ENCODE data around the gene VEPH1.

VEPH1 gene

GRCh38 chr3:157239082-157239704 is 264.0 kb downstream of the VEPH1 start:
- Histone ChIP-seq H3K4me3 (ENCODE audit: low read length in 2 of 2) (peak overlapping the region in 1 of 2 donors; percentile 13), H3K9ac (ENCODE audit: low read length in 2 of 2) (no peak overlapping the region), H3K4me1 (ENCODE audit: control insufficient read depth, insufficient read depth, low read length) (peaks cover 8% of the 10 kb centered on the region), H3K36me3 (ENCODE audit: control insufficient read depth in 2 of 2, insufficient read depth in 2 of 2, low read length in 2 of 2) (no peaks in the 10 kb centered on the region), H3K27me3 (ENCODE audit: control insufficient read depth in 1 of 2, insufficient read depth in 2 of 2, low read length in 2 of 2) (no peaks in the 10 kb centered on the region), H3K9me3 (ENCODE audit: control insufficient read depth in 2 of 2, low read length in 2 of 2) (no peaks in the 10 kb centered on the region), H3K27ac (ENCODE audit: low read length) (no peak overlapping the region)

GRCh38 chr3:157238457-157238856 is 264.8 kb downstream of the VEPH1 start:
- no peak overlapping the region for H3K9ac ChIP-seq (ENCODE audit: low read length in 2 of 2)
- H3K9me3 ChIP-seq (ENCODE audit: control insufficient read depth in 2 of 2, low read length in 2 of 2), result no peaks in the 10 kb centered on the region
- H3K36me3 ChIP-seq (ENCODE audit: control insufficient read depth in 2 of 2, insufficient read depth in 2 of 2, low read length in 2 of 2), result no peaks in the 10 kb centered on the region
- H3K27ac ChIP-seq (ENCODE audit: low read length), result no peak overlapping the region
- H3K4me1 ChIP-seq (ENCODE audit: control insufficient read depth, insufficient read depth, low read length), result peaks cover 8% of the 10 kb centered on the region
- no peaks in the 10 kb centered on the region for H3K27me3 ChIP-seq (ENCODE audit: control insufficient read depth in 1 of 2, insufficient read depth in 2 of 2, low read length in 2 of 2)
- no peak overlapping the region for H3K4me3 ChIP-seq (ENCODE audit: low read length in 2 of 2)

- no peaks in the 10 kb centered on the region for H3K27me3 ChIP-seq (ENCODE audit: control insufficient read depth in 1 of 2, insufficient read depth in 2 of 2, low read length in 2 of 2)
- H3K4me1 ChIP-seq (ENCODE audit: control insufficient read depth, insufficient read depth, low read length), result peaks cover 8% of the 10 kb centered on the region
- peak overlapping the region in 1 of 2 donors; percentile 50 for H3K4me3 ChIP-seq (ENCODE audit: low read length in 2 of 2)
- no peak overlapping the region for H3K9ac ChIP-seq (ENCODE audit: low read length in 2 of 2)
- no peaks in the 10 kb centered on the region for H3K36me3 ChIP-seq (ENCODE audit: control insufficient read depth in 2 of 2, insufficient read depth in 2 of 2, low read length in 2 of 2)
- no peaks in the 10 kb centered on the region for H3K9me3 ChIP-seq (ENCODE audit: control insufficient read depth in 2 of 2, low read length in 2 of 2)
- peak overlapping the region; percentile 55 for H3K27ac ChIP-seq (ENCODE audit: low read length)
These were observed 265.3 kb downstream of the VEPH1 start for GRCh38 chr3:157237886-157238285.

GRCh38 chr3:157235291-157235690 is 267.9 kb downstream of the VEPH1 start:
- Histone ChIP-seq H3K4me3 (ENCODE audit: low read length in 2 of 2) (no peak overlapping the region), H3K9ac (ENCODE audit: low read length in 2 of 2) (no peak overlapping the region), H3K27me3 (ENCODE audit: control insufficient read depth in 1 of 2, insufficient read depth in 2 of 2, low read length in 2 of 2) (no peaks in the 10 kb centered on the region), H3K27ac (ENCODE audit: low read length) (no peak overlapping the region), H3K36me3 (ENCODE audit: control insufficient read depth in 2 of 2, insufficient read depth in 2 of 2, low read length in 2 of 2) (no peaks in the 10 kb centered on the region), H3K9me3 (ENCODE audit: control insufficient read depth in 2 of 2, low read length in 2 of 2) (no peaks in the 10 kb centered on the region), H3K4me1 (ENCODE audit: control insufficient read depth, insufficient read depth, low read length) (peaks cover 8% of the 10 kb centered on the region)

- no peak overlapping the region for H3K9ac ChIP-seq (ENCODE audit: low read length in 2 of 2)
- H3K4me3 ChIP-seq (ENCODE audit: low read length in 2 of 2), result no peak overlapping the region
- H3K36me3 ChIP-seq (ENCODE audit: control insufficient read depth in 2 of 2, insufficient read depth in 2 of 2, low read length in 2 of 2), result no peaks in the 10 kb centered on the region
- no peaks in the 10 kb centered on the region for H3K9me3 ChIP-seq (ENCODE audit: control insufficient read depth in 2 of 2, low read length in 2 of 2)
- no peak overlapping the region for H3K27ac ChIP-seq (ENCODE audit: low read length)
- no peaks in the 10 kb centered on the region for H3K27me3 ChIP-seq (ENCODE audit: control insufficient read depth in 1 of 2, insufficient read depth in 2 of 2, low read length in 2 of 2)
- H3K4me1 ChIP-seq (ENCODE audit: control insufficient read depth, insufficient read depth, low read length), result peaks cover 8% of the 10 kb centered on the region
These were observed 269.3 kb downstream of the VEPH1 start for GRCh38 chr3:157233923-157234322.

GRCh38 chr3:157232141-157232540 is 271.1 kb downstream of the VEPH1 start:
- Histone ChIP-seq H3K4me1 (ENCODE audit: control insufficient read depth, insufficient read depth, low read length) (peaks cover under 1% of the 10 kb centered on the region), H3K36me3 (ENCODE audit: control insufficient read depth in 2 of 2, insufficient read depth in 2 of 2, low read length in 2 of 2) (no peaks in the 10 kb centered on the region), H3K27me3 (ENCODE audit: control insufficient read depth in 1 of 2, insufficient read depth in 2 of 2, low read length in 2 of 2) (no peaks in the 10 kb centered on the region), H3K9ac (ENCODE audit: low read length in 2 of 2) (no peak overlapping the region), H3K27ac (ENCODE audit: low read length) (no peak overlapping the region), H3K4me3 (ENCODE audit: low read length in 2 of 2) (no peak overlapping the region), H3K9me3 (ENCODE audit: control insufficient read depth in 2 of 2, low read length in 2 of 2) (no peaks in the 10 kb centered on the region)

- Histone ChIP-seq H3K27me3 (ENCODE audit: control insufficient read depth in 1 of 2, insufficient read depth in 2 of 2, low read length in 2 of 2) (no peaks in the 10 kb centered on the region), H3K9ac (ENCODE audit: low read length in 2 of 2) (no peak overlapping the region), H3K4me3 (ENCODE audit: low read length in 2 of 2) (no peak overlapping the region), H3K9me3 (ENCODE audit: control insufficient read depth in 2 of 2, low read length in 2 of 2) (no peaks in the 10 kb centered on the region), H3K4me1 (ENCODE audit: control insufficient read depth, insufficient read depth, low read length) (no peaks in the 10 kb centered on the region), H3K36me3 (ENCODE audit: control insufficient read depth in 2 of 2, insufficient read depth in 2 of 2, low read length in 2 of 2) (no peaks in the 10 kb centered on the region), H3K27ac (ENCODE audit: low read length) (no peak overlapping the region)
These were observed 272.1 kb downstream of the VEPH1 start for GRCh38 chr3:157231071-157231470.

GRCh38 chr3:157226173-157226847 is 276.9 kb downstream of the VEPH1 start:
- Histone ChIP-seq H3K27me3 (ENCODE audit: control insufficient read depth in 1 of 2, insufficient read depth in 2 of 2, low read length in 2 of 2) (no peaks in the 10 kb centered on the region), H3K9ac (ENCODE audit: low read length in 2 of 2) (no peak overlapping the region), H3K4me3 (ENCODE audit: low read length in 2 of 2) (no peak overlapping the region), H3K27ac (ENCODE audit: low read length) (no peak overlapping the region), H3K4me1 (ENCODE audit: control insufficient read depth, insufficient read depth, low read length) (no peaks in the 10 kb centered on the region), H3K9me3 (ENCODE audit: control insufficient read depth in 2 of 2, low read length in 2 of 2) (no peaks in the 10 kb centered on the region), H3K36me3 (ENCODE audit: control insufficient read depth in 2 of 2, insufficient read depth in 2 of 2, low read length in 2 of 2) (no peaks in the 10 kb centered on the region)

GRCh38 chr3:157225001-157225400 is 278.2 kb downstream of the VEPH1 start:
- Histone ChIP-seq H3K4me3 (ENCODE audit: low read length in 2 of 2) (no peak overlapping the region), H3K27ac (ENCODE audit: low read length) (no peak overlapping the region), H3K27me3 (ENCODE audit: control insufficient read depth in 1 of 2, insufficient read depth in 2 of 2, low read length in 2 of 2) (no peaks in the 10 kb centered on the region), H3K36me3 (ENCODE audit: control insufficient read depth in 2 of 2, insufficient read depth in 2 of 2, low read length in 2 of 2) (no peaks in the 10 kb centered on the region), H3K9me3 (ENCODE audit: control insufficient read depth in 2 of 2, low read length in 2 of 2) (no peaks in the 10 kb centered on the region), H3K9ac (ENCODE audit: low read length in 2 of 2) (no peak overlapping the region), H3K4me1 (ENCODE audit: control insufficient read depth, insufficient read depth, low read length) (no peaks in the 10 kb centered on the region)

GRCh38 chr3:157220883-157221282 is 282.3 kb downstream of the VEPH1 start:
- H3K27ac ChIP-seq (ENCODE audit: low read length), result no peak overlapping the region
- H3K9me3 ChIP-seq (ENCODE audit: control insufficient read depth in 2 of 2, low read length in 2 of 2), result no peaks in the 10 kb centered on the region
- H3K27me3 ChIP-seq (ENCODE audit: control insufficient read depth in 1 of 2, insufficient read depth in 2 of 2, low read length in 2 of 2), result no peaks in the 10 kb centered on the region
- H3K9ac ChIP-seq (ENCODE audit: low read length in 2 of 2), result no peak overlapping the region
- no peaks in the 10 kb centered on the region for H3K36me3 ChIP-seq (ENCODE audit: control insufficient read depth in 2 of 2, insufficient read depth in 2 of 2, low read length in 2 of 2)
- no peaks in the 10 kb centered on the region for H3K4me1 ChIP-seq (ENCODE audit: control insufficient read depth, insufficient read depth, low read length)
- no peak overlapping the region for H3K4me3 ChIP-seq (ENCODE audit: low read length in 2 of 2)

GRCh38 chr3:157220211-157220610 is 283.0 kb downstream of the VEPH1 start:
- no peak overlapping the region for H3K4me3 ChIP-seq (ENCODE audit: low read length in 2 of 2)
- H3K9me3 ChIP-seq (ENCODE audit: control insufficient read depth in 2 of 2, low read length in 2 of 2), result no peaks in the 10 kb centered on the region
- no peaks in the 10 kb centered on the region for H3K4me1 ChIP-seq (ENCODE audit: control insufficient read depth, insufficient read depth, low read length)
- H3K9ac ChIP-seq (ENCODE audit: low read length in 2 of 2), result no peak overlapping the region
- H3K27ac ChIP-seq (ENCODE audit: low read length), result no peak overlapping the region
- H3K27me3 ChIP-seq (ENCODE audit: control insufficient read depth in 1 of 2, insufficient read depth in 2 of 2, low read length in 2 of 2), result no peaks in the 10 kb centered on the region
- no peaks in the 10 kb centered on the region for H3K36me3 ChIP-seq (ENCODE audit: control insufficient read depth in 2 of 2, insufficient read depth in 2 of 2, low read length in 2 of 2)
